Muscle layer of duodenum (tissue), 2 donors: ENCODE results near the gene HYAL3.

Experiments
- H3K27ac ChIP-seq: one replicate; pipeline ENCODE4 v1.7.0; 2013; ENCODE audit warnings: mild to moderate bottlenecking, low read length
- H3K27me3 ChIP-seq: one replicate; pipeline ENCODE4 v1.7.0; 2013; ENCODE audit warnings: low read depth, mild to moderate bottlenecking, control low read depth, low read length
- H3K36me3 ChIP-seq, 2 donors: one replicate each; pipeline ENCODE4 v1.7.0; 2013; ENCODE audit warnings: low read length in 2 of 2, control low read depth in 1 of 2, mild to moderate bottlenecking in 1 of 2; ENCODE audit not compliant: insufficient read depth in 2 of 2, control insufficient read depth in 1 of 2
- H3K4me1 ChIP-seq, 2 donors: one replicate each; pipeline ENCODE4 v1.7.0; 2013; ENCODE audit warnings: low read length in 2 of 2, mild to moderate bottlenecking in 2 of 2, control low read depth in 1 of 2, moderate library complexity in 1 of 2; ENCODE audit not compliant: insufficient read depth in 2 of 2, control insufficient read depth in 1 of 2
- H3K4me3 ChIP-seq, 2 donors: one replicate each; pipeline ENCODE4 v1.7.0; 2013; ENCODE audit warnings: low read length in 2 of 2, low read depth in 1 of 2, mild to moderate bottlenecking in 1 of 2
- H3K9me3 ChIP-seq, 2 donors: one replicate each; pipeline ENCODE4 v1.7.0; 2013; ENCODE audit warnings: low read length in 2 of 2, control low read depth in 1 of 2, mild to moderate bottlenecking in 1 of 2; ENCODE audit not compliant: control insufficient read depth in 1 of 2
- donor health status: healthy.

The HYAL3 gene

DNA sequence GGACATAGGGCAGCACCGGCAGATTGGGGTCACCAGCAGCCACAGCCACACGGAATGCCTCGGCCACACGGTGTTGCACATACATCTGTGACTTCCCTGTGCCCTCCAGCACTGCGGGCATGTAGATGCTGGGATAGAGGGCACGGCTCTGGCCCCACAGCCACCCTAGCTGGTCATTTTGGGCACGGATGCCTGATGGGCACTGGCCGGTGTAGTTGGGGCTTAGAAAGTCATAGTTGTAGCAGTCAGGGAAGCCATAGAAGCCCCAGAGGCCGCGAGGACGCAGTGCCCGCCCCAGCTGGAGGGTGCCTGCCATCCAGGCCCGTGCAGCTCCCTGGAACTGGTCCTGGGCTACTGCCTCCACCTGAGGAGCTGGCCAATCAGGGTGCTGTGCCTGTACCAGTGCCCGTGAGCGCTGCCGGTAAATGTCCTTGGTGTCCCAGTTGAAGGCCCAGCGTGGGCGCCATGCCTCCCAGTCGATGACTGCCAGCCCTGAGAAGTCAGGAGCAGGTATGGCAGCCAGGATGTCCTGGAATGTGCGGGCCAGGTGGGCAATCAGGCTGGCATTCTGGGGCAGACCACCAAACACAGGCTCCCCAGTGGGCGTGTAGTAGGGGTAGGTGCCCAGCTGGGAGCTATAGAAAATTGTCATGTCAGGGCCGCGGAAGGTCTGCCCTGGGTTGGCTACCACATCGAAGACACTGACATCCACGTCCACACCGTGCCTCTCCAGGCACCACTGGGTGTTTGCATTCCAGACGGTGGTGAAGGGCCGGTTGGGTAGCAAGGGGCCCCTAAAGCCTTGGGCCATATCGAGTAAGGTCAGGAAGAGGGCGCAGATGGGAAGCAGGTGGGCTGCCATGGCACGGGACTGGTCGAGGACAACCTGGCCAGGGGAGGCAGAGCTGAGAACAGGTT lies 3.1 kb upstream of the HYAL3 start:
- H3K27ac ChIP-seq, result peak overlapping the region; percentile 56
- H3K27me3 ChIP-seq, result no peaks in the 10 kb centered on the region
- no peaks in the 10 kb centered on the region for H3K36me3 ChIP-seq
- peaks cover 17 to 28% of the 10 kb centered on the region in 2 donors for H3K4me1 ChIP-seq
- H3K4me3 ChIP-seq, result peak overlapping the region in 1 of 2 donors; percentile 16
- H3K9me3 ChIP-seq, result no peaks in the 10 kb centered on the region

DNA sequence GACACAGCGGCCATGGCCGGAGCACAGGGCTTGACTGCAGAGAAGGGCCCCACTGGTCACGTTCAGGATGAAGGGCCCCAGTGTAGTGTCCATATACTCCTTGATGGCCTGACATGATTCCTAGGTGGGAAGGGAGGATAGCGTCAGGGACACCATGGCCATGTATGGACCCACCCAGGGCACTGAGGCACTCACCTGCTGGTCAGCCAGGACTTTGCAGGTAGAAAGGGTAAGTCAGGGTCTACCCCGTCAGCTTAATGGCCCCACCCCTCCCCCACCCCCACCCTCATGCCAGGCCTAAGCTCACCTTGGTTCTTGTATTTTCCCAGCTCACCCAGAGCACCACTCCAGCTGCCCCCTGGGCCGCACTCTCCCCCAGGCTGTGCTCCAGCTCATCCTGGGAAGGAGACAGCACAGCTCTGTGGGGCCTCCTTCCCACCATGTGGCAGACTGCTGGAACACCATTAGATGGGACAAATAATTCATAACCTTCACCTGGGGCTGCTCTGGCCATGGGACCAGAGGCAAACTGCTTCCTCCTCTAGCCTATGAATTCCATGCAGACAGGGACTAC lies 1.6 kb upstream of the HYAL3 start:
- Histone ChIP-seq H3K36me3 (no peaks in the 10 kb centered on the region), H3K27me3 (no peaks in the 10 kb centered on the region), H3K9me3 (no peaks in the 10 kb centered on the region), H3K4me3 (peak overlapping the region; percentile 64 to 77), H3K4me1 (peaks cover 17 to 28% of the 10 kb centered on the region in 2 donors), H3K27ac (peak overlapping the region; percentile 89)

DNA sequence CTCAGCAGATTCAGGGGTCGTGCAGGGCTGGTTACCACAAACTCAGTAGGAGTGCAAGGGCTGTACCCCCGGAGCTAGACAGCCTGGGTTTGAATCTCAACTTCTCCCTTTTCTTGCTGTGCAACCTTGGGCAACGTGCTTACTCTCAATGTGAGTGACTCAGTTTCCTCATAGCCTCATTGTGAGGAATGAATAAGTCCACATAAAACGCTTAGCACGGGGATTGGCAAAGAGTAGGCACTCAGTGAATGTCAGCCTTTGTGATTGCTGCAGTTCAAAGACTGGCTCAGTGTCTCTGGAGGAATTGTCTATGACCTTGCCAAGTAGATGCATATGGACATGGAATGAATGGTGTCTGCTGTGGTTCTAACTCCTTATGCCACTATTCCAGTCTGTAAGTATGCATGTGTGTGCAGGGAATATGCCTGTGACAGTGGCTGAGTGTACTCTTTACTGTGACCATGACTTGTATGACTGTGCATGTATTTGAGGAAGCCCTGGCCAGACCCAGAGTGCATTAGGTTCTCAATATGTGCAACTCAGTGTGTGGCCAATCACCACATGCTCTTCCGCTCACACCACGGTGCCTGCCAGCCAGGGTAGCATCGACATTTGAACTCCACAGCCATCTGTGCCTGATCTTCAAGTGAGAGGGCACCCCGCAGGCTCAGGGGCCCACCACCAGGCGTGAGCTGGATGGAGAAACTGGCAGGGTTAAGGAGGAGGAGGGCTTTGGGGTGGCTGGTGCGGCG lies 900 bp upstream of the HYAL3 start:
- H3K4me1 ChIP-seq, result peaks cover 17 to 28% of the 10 kb centered on the region in 2 donors
- no peaks in the 10 kb centered on the region for H3K27me3 ChIP-seq

DNA sequence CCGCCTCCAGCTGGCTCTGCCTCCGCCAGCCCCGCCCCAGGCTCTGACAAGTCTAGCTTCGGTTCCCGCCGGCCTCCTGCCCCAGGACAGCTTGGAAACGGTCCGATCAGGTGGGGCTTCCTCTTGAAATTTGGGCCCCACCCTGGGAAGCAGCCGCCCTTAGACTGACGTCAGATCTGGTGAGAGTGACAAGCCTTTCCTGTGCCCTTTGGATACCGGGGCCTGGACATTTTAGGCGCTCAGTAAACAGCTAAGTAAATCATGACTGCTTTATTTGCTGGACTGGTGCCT lies 378 bp upstream of the HYAL3 start:
- no peaks in the 10 kb centered on the region for H3K9me3 ChIP-seq
- no peaks in the 10 kb centered on the region for H3K27me3 ChIP-seq
- H3K27ac ChIP-seq, result peak overlapping the region; percentile 89
- H3K4me1 ChIP-seq, result peaks cover 17 to 28% of the 10 kb centered on the region in 2 donors
- peak overlapping the region; percentile 64 to 77 for H3K4me3 ChIP-seq
- H3K36me3 ChIP-seq, result no peaks in the 10 kb centered on the region

More for the DNA sequence above, 900 bp upstream of the HYAL3 start:
- Histone ChIP-seq H3K27ac (peak overlapping the region; percentile 89), H3K36me3 (no peaks in the 10 kb centered on the region), H3K4me3 (peak overlapping the region; percentile 64 to 77), H3K9me3 (no peaks in the 10 kb centered on the region)

DNA sequence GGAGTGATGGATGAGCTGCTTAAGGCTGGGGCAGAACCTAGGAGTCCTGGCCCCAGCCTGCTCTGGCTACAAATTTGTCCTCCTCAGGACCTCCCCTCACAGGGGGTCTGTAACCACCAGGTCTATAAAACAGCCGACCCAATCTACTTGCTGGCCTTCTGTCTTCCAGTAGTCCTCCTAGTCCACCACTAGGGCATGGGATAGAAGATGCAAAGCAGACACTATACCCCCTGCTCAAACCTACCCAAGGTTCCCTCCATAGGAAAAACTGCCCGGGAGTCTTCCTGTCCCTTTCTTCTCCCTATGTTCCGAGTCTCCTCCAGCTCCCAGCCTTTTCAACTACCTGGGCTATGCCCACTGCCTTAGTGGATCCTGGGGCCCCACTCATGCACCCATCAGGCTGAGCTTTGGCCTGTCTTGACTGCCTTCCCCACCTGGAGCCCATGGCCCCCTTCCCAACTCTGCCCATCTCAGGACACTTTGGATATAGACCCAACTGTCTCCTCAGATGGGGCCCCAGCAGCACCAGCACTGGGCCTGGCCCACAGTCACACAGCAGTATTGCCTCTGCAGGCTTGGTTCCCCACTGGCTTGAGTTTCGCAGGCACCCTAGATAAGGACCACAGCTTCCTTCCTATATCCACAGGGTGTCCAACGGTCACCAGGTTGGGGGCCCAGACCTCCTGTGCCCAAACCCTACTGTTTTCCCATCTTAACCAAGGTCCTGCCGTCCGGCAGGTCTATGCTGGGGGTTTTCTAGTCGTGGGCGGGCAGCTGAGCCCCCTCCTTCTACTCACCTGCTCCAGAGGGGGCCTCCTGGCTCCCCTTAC lies 1.1 kb downstream of the HYAL3 start:
- Histone ChIP-seq H3K4me3 (peak overlapping the region; percentile 76 to 77), H3K36me3 (no peaks in the 10 kb centered on the region), H3K9me3 (no peaks in the 10 kb centered on the region), H3K4me1 (peaks cover 17 to 32% of the 10 kb centered on the region in 2 donors), H3K27me3 (no peaks in the 10 kb centered on the region), H3K27ac (peak overlapping the region; percentile 88)

DNA sequence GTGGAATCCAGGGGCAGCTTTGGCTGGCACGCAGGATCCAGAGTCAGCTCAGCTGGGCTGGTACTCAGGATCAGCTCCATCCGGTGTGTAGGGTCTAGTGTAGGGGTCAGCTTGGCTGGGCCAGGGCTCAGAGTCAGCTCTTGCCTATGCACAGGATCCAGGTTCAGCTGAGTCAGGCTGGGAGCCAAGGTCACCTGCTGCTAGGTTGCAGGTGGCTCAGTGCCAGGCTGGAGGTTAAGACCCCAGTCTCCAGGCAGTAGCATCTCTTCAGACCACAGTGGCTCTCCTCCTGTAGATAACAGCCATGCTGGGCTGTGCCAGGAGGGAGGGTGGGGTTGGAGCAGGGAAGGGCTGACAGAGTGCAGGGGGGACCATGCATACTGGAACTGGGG lies 1.8 kb downstream of the HYAL3 start:
- Histone ChIP-seq H3K4me1 (peaks cover 22 to 38% of the 10 kb centered on the region in 2 donors), H3K27me3 (no peaks in the 10 kb centered on the region), H3K9me3 (no peaks in the 10 kb centered on the region), H3K4me3 (no peak overlapping the region), H3K27ac (no peak overlapping the region), H3K36me3 (no peaks in the 10 kb centered on the region)

DNA sequence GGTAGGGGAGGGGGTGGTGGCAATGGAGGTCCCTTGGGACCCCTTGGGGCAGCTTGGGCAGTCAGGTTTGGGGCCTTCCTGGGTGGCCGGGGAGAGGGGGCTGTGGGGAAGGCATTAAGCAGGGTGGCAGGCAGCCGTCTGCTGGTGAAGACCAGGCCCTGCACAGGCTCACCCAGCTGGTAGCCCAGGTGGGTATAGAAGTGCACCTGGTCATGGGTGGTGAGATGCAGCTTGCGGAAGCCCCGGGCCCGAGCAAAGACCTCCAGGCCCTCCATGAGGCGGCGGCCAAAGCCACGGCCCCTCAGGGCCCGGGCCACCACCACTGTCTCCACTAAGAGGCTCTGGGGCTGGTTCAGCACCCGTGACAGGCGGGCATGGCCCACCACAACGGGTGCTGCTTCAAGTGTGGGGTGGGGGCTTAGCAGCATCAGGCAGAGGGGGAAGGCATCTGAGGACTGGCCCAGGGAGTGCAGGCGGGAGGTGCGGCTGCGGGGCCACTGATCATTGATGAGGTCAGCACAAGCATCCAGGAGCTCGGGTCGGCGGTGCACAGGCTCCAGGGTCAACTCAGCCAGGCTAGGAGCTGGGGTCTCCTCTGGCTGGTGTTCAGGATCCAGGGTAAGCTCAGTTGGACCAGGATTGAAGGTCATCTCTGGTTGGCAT lies 2.4 kb downstream of the HYAL3 start:
- H3K27me3 ChIP-seq, result no peaks in the 10 kb centered on the region
- H3K9me3 ChIP-seq, result no peaks in the 10 kb centered on the region
- no peak overlapping the region for H3K27ac ChIP-seq
- H3K4me1 ChIP-seq, result peaks cover 22 to 38% of the 10 kb centered on the region in 2 donors
- H3K4me3 ChIP-seq, result no peak overlapping the region
- no peaks in the 10 kb centered on the region for H3K36me3 ChIP-seq

DNA sequence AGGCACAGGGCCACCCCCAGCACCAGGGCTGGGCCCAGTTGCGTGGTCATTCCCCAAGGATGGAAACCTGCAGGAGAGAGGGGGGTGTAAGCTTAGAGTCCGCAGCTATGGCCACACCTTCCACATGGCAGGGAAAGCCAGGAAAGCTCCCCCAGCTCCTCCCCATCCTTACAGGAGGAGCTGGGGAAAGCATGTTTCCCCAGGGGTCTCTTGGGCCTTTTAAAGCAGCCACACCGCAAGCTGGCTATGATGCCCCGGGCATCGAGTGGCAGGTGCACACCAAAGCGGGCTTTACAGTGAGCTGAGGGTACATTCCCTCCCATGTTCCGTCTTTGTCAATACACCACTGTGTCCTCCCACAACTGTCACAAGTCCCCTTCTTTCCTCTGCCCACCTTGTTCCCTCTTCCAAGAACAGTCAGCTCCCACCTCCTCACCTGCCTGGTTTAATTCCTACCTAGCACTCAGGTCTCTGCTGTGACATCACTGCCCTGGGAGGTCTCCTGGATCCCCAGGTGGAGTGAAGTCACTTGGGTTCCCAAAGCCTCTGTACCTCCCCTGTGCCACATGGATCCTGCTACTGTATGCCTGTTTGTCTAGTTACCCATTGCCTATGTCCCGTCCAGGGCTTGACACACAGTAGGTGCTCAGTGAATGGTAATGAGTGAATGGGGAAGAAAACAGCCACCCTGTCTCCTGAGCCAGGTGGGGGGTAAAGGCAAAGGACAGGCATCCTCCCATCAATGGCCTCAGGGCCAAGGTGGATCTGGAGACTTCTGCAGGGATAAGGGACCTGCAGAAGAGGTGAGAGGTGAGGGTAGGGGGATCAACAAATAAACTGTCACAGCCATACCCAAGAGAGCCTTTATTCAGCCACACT lies 3.4 kb downstream of the HYAL3 start:
- Histone ChIP-seq H3K27me3 (no peaks in the 10 kb centered on the region), H3K4me1 (peaks cover 19 to 44% of the 10 kb centered on the region in 2 donors), H3K4me3 (no peak overlapping the region), H3K27ac (no peak overlapping the region), H3K36me3 (no peaks in the 10 kb centered on the region), H3K9me3 (no peaks in the 10 kb centered on the region)

DNA sequence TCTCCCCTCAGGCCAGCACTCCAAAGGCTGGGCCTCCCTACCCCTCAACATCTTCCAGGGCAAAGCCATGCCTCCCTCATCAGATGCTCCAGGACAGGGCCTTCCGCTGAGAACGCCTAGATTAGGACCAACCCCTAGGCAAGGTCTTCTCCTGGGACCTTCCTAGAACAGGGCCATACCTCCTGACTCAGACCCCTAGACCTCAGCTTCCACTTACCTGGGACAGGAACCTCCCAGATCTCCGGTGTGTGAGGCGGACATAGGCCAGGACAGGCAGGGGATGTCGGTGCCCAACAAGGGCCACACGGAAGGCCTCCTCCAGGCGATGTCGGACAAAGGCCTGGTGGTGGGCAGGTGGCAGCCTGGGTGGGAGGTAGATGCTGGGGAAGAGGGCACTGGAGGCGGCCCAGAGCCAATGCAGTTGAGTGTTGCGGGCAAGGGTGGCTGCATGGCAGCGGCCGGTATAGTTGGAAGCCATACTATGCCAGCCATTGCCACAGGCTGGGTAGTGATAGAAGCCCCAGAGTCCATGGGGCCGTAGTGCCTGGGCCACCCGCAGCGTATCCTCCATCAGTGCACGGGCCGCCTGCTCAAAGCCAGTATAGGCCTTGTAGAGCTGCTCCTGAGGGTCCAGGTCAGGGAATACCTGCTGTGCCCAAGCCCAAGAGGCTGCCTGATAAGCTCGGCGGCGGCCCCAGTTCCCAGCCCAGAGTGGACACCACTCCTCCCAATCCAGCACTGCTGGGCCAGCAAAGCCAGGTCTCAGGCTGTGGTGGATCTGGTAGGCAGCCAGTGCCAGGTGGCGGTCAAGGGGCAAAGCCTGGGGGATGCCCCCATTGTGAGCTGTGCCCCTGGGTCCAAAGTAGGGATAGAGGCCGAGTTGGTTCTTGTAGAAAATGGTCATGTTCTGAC lies 4.5 kb downstream of the HYAL3 start:
- Histone ChIP-seq H3K27ac (no peak overlapping the region), H3K36me3 (peaks cover 3 to 8% of the 10 kb centered on the region in 2 donors), H3K9me3 (no peaks in the 10 kb centered on the region), H3K4me1 (peaks cover 11 to 37% of the 10 kb centered on the region in 2 donors), H3K4me3 (no peak overlapping the region), H3K27me3 (no peaks in the 10 kb centered on the region)
